Measurements from ENCODE around the gene DYNC2I2.

GRCh38 chr9:128629852-128630545, 26.6 kb downstream of the DYNC2I2 start:
- no peak for TF ChIP-seq YY1 (IDR thresholded peaks at IDR 0.05; ENCODE audit: insufficient read depth, insufficient read length)
- no peak for TF ChIP-seq ZNF274 (IDR thresholded peaks at IDR 0.05; ENCODE audit: low read depth, low read length)
